Mammary epithelial cell (primary cell): ENCODE data around the gene GBA3.

Experiments
- EZH2 ChIP-seq: IDR thresholded peaks from 2 replicates; pipeline ENCODE4 v1.6.1; 2012; ENCODE audit warnings: low read length, inconsistent platforms, borderline replicate concordance
- TF ChIP-seq, protein P1 (sequence below), 2 donors: IDR thresholded peaks in 1 of 2; conservative IDR thresholded peaks in 1 of 2; 2 replicates each; pipeline ENCODE4 v1.5.1; 2011 to 2012; ENCODE audit warnings: inconsistent platforms in 2 of 2, low read length in 2 of 2, mild to moderate bottlenecking in 2 of 2, control low read depth in 1 of 2, low read depth in 1 of 2; ENCODE audit not compliant: insufficient read depth in 1 of 2; ENCODE audit errors: extremely low read depth in 1 of 2

GRCh38 chr4:22678940-22679854, 13.5 kb upstream of the GBA3 start:
- TF ChIP-seq, protein P1, sequence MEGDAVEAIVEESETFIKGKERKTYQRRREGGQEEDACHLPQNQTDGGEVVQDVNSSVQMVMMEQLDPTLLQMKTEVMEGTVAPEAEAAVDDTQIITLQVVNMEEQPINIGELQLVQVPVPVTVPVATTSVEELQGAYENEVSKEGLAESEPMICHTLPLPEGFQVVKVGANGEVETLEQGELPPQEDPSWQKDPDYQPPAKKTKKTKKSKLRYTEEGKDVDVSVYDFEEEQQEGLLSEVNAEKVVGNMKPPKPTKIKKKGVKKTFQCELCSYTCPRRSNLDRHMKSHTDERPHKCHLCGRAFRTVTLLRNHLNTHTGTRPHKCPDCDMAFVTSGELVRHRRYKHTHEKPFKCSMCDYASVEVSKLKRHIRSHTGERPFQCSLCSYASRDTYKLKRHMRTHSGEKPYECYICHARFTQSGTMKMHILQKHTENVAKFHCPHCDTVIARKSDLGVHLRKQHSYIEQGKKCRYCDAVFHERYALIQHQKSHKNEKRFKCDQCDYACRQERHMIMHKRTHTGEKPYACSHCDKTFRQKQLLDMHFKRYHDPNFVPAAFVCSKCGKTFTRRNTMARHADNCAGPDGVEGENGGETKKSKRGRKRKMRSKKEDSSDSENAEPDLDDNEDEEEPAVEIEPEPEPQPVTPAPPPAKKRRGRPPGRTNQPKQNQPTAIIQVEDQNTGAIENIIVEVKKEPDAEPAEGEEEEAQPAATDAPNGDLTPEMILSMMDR (conservative IDR thresholded peaks at IDR 0.05 in 1 of 2, IDR thresholded peaks at IDR 0.05 in 1 of 2; ENCODE audit: extremely low read depth in 1 of 2, insufficient read depth in 1 of 2, low read depth in 1 of 2, low read length in 2 of 2) = no peak
- no peak for TF ChIP-seq EZH2
